ENCODE data around the gene CCDC97.

The CCDC97 gene

GRCh38 chr19:41299046-41299754 lies 10.8 kb upstream of the CCDC97 start:
- DNase-seq = no peak

DNA sequence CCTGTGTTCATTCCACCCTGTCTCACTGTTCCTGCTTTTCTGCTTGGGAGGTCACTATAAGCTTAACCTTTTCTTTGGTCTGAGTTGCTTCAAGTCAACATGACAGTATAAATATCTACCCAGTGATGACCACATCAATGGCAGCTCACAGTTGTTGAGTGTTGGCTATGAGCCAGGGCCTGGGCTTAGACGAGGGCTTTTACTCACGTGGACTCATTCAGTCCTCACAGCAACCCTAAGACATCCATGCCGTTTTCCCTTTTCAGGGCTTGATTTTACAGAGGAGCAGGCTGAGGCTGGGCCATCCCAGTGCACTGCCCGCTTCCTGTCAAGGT lies 10.2 kb upstream of the CCDC97 start:
- no peak for DNase-seq

DNA sequence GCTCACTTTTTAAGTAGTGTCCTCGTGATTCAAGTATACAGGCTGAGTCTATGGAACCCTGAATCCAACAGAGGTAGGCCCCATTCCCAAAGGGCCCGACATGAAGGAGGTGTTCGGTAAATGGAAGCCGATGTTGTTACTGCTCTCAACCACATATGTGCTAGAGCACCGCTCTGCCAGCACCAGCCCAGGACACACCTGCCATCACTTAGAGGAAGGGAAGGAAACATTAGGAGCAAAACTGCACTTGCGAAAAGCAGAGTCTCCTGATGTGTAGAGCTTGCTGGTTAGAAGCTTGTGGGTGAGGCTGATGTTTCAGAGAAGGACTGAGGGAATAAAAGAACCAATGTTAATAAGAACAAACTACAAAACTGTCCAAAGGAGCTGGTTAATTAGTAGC lies 9.4 kb upstream of the CCDC97 start:
- no peak for DNase-seq

DNA sequence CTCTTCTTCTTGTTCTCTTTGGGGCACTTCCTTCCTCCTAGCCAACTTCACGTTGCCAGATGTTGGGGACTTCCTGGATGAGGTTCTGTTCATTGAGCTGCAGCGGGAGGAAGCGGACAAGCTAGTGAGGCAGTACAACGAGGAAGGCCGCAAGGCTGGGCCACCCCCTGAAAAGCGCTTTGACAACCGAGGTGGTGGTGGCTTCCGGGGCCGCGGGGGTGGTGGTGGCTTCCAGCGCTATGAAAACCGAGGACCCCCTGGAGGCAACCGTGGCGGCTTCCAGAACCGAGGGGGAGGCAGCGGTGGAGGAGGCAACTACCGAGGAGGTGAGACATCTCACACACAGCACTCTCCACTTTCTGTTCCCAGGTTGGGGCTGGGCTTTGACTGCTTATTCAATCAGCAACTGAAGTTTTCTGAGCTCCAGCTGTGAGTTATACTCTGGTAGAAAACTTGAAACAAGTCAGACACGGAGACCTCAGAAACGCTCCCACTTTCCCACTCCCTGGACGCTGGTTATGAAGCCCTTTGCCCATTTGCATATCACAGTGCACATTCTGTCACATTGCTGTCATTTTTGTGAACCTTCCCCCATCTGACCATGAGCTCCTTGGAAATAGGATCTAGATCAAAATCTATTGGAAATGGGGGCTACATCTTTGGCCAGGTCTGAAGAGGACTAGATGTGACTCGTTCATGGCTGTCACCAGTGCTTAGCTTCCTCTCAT lies 7.2 kb upstream of the CCDC97 start:
- no peak for DNase-seq

DNA sequence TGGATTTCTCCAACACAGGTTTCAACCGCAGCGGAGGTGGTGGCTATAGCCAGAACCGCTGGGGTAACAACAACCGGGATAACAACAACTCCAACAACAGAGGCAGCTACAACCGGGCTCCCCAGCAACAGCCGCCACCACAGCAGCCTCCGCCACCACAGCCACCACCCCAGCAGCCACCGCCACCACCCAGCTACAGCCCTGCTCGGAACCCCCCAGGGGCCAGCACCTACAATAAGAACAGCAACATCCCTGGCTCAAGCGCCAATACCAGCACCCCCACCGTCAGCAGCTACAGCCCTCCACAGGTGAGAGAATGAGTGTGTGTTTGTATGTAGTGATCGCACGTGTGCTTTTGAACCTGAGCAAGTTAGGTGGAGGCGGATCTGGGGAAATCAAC lies 6.0 kb upstream of the CCDC97 start:
- DNase-seq = no peak

- no peak for DNase-seq
These were observed 5.1 kb upstream of the CCDC97 start for GRCh38 chr19:41304706-41305483.

DNA sequence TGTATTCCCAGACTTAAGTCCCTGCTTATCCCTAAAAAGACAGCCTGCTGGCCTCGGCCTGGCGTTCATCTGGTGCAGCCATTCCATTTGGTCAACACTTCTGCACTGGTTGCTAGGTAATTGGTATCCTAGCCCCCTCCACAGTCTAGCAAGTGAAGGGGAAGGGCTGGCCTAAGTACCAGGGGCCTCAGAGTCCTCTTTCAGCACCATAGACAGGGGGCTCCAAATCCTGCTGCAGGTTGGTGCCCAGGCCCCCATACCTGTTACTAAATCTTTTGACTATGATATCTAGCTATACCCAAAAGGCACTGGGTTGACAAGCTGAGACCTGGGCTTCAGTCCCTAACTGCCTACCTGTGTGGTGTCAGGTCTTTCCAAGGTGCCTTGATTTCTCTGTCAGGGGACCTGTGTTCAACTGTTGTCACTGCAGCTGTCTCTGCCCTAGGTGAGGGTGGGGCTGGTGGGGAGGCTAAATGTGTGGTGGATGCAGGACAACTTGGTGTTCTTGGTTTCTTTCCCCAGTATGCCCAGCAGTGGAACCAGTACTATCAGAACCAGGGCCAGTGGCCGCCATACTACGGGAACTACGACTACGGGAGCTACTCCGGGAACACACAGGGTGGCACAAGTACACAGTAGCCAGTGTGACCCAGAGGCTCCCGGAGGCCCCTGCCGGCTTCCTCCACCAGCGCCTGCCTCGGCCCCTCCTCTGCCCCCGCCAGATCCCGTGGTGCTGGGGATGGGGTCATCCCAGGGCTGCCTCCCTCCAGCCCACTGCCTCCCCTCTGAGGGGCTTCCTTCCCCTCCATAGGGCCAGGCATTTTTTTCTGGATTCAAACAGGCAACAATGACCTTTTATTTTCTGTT lies 3.8 kb upstream of the CCDC97 start:
- DNase-seq = no peak

- DNase-seq = no peak
These were observed 2.7 kb upstream of the CCDC97 start for GRCh38 chr19:41307090-41307875.

DNA sequence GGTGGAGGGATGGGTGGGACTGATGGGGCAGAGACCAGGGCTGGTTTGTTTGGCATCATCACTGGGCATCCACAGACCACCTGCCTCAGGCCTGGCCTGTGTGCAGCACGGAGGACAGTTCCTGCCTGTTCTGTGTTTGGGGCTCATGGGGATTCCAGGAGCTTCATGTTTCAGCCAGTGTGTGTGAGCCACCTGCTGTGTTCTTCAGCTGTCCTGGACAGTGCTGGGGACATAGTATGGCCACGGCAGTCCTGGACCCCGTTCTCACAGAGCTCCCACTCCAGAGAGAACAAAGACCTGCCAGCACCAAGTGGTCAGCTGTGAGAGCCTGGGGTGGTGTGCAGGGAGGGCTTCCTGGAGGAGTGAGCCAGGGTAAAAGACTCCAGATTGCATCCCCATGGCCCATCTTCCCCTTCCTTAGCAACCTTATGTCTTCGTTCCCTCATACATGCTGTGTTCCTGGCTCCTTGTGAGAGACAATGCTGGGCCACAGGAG lies 2.0 kb upstream of the CCDC97 start:
- DNase-seq = no peak

DNA sequence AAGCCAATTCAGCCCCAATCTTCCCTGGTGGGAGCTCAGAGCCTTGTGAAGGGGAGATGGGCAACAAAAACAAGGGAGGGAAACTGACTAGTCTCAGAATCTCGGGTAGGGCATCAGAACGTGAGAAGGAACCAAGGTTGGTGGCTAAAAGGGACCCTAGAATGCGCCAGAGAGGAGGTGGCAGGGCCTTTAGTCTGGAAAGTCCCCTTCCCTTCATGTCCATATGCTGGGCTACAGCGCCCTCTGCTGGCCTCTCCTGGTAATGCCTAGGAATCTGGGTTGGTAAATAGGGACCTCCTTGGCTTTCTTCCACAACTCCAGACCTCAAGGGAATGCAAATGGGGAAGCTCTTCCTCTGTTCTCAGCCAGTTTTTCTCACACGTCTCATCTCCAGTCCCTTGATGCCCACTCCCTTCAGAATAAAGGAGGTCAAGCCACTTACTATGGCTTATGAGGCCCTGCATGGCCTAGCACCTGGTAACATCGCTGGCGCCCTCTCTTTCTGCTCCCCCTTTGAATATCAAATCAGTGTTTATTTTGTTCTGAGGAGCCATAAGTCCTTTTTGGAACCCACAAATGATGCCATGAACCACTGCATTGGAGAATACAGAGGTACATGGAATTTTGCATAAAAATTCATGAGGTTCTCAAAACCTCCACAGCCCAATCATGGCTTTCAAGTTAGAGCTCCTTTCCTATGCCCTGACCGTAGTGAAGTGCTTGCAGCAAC lies 1.4 kb upstream of the CCDC97 start:
- peak; percentile 45 for DNase-seq

GRCh38 chr19:41309180-41310032 lies 566 bp upstream of the CCDC97 start:
- no peak for DNase-seq

GRCh38 chr19:41311072-41311471 lies 1.1 kb downstream of the CCDC97 start:
- DNase-seq = no peak

DNA sequence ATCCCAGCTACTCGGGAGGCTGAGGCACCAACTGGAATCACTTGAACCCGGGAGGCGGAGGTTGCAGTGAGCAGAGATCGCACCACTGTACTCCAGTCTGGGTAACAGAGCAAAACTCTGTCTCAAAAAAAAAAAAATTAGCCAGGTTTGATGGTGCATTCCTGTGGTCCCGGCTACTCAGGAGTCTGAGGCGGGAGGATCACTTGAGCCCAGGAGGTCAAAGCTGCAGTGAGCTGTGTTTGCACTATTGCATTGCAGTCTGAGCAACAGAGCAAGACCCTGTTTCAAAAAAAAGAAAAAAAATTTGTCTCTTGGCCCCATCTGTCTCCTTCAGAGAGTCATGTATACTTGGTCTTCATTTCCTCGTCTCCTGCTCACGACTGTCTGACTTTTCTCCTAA lies 1.6 kb downstream of the CCDC97 start:
- DNase-seq = no peak

GRCh38 chr19:41316306-41316920 lies 6.4 kb downstream of the CCDC97 start:
- DNase-seq = no peak

- no peak for DNase-seq
These were observed 8.9 kb downstream of the CCDC97 start for GRCh38 chr19:41318696-41319499.

- no peak for DNase-seq
These were observed 9.7 kb downstream of the CCDC97 start for GRCh38 chr19:41319500-41320184.

DNA sequence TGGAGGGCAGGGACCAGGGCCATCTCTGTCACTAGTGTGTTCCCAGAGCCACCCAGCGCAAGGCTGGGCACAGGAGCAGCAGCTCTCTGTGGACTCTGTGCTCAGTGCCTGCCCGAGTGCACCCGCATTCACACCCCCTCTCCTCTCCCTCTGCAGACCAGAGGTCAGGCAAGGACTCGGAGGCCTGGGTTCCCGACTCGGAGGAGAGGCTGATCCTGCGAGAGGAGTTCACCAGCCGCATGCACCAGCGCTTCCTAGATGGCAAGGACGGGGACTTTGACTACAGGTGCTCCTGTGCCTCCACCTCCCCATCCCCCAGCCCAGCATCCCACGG lies 10.2 kb downstream of the CCDC97 start:
- no peak for DNase-seq

DNA sequence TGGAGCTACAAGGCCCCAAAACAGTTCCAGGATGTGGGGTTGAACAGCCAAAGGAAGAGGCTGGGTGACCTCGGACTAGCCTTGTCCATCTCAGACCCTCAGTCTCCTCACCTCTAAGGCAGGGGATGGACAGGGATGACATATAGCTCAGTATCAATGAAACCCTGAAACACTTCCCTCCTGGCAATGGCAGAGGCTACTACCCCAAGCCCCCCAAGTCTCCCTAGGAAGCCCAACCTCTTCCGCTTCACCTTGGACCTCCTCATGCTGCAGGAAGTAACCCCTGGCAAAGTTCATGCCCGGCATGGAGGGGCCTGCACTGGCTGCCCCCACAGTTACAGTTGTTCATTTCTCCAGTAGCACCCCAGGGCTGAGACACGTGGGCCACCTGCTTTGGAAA lies 10.6 kb downstream of the CCDC97 start:
- DNase-seq = no peak

DNA sequence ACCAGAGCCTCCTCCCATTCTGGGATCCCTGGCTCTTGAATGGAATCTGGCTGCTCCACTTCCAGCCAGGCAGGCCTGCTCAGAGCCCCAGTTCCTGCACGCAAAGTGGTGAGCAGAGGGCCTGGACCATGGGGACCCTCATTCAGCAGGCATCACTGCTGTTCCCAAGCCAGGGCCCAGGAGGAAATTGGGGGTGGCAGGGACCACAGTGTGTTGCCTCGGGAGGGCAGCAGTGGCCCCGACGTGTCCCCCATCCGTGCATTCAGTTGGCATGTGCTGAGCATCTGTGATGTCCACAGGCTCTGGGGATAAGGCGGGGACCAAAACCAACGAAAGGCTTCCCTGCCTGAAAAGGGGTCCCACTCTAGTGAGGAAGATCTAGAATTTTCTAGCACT lies 11.2 kb downstream of the CCDC97 start:
- DNase-seq = no peak
